HG02981 (cell line): ENCODE data around the gene ESR1.
"Not testable (repeated sequence)": the region's sequence is repeated elsewhere in the genome, so short reads cannot be mapped to it uniquely, and the experiment has no call there.

Experiments used
- ATAC-seq: cut with Tn5 transposase; IDR thresholded peaks from one replicate; pipeline ENCODE4 v1.9.1; 2021; ENCODE audit warnings: mild to moderate bottlenecking, moderate library complexity; ENCODE audit not compliant: unreplicated experiment

Gene ESR1

DNA sequence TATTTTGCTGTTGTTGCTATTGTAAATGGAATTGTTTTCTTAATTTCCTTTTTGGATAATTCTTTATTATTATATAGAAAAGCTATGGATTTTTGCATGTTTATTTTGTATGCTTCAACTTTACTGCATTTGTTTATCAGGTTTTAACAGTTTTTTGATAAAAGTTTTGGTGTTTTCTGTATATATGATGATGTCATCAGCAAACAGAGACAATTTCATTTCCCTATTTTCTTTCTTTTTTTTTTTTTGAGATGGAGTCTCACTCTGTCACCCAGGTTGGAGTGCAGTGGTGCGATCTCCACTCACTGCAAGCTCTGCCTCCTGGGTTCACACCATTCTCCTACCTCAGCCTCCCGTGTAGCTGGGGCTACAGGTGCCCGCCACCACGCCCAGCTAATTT is 156.9 kb downstream of the ESR1 start:
- not testable (repeated sequence) for ATAC-seq

- ATAC-seq: no peak
Measured at GRCh38 chr6:151974061-151974617, 166.7 kb downstream of the ESR1 start.

GRCh38 chr6:151975795-151976194 is 168.3 kb downstream of the ESR1 start:
- no peak for ATAC-seq

DNA sequence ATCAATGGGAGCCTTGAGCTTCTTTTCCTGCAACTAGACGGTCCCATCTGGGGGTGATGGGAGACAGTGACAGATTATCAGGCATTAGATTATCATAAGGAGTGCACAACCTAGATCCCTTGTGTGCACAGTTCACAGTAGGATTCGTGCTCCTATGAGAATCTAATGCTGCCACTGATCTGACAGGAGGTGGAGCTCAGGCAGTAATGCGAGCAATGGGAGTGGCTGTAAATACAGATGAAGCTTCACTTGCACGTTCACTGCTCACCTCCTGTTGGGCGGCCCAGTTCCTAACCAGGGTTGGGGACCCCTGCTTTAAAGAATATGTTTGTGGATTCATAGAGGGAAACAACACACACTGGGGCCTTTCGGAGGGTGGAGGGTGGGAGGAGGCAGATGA is 180.7 kb downstream of the ESR1 start:
- not testable (repeated sequence) for ATAC-seq

- ATAC-seq: no peak
Measured at GRCh38 chr6:151992091-151992490, 184.6 kb downstream of the ESR1 start.

- ATAC-seq: no peak
Measured at GRCh38 chr6:151993364-151993763, 185.9 kb downstream of the ESR1 start.

DNA sequence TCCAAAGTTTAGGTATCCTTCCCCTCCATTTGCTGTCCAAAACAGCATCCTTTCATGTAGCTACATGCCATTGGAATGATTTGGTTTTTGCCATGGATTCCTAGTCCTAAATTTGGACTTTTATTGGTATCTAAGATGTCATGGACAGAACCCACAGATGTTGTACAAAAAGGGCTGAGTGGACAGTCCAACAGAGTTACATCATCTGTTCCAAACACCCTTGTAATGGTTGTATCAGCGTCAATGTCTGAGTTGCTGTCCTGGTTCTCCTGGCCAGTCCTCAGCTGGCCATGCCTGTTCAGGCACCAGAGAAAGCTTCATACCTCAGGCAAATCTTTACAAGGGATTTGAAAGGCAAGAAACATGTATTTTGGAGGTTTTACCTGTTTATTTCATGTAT is 191.3 kb downstream of the ESR1 start:
- no peak for ATAC-seq

GRCh38 chr6:151999194-151999593 is 191.7 kb downstream of the ESR1 start:
- no peak for ATAC-seq

- no peak for ATAC-seq
Measured at GRCh38 chr6:152001408-152001807, 193.9 kb downstream of the ESR1 start.

DNA sequence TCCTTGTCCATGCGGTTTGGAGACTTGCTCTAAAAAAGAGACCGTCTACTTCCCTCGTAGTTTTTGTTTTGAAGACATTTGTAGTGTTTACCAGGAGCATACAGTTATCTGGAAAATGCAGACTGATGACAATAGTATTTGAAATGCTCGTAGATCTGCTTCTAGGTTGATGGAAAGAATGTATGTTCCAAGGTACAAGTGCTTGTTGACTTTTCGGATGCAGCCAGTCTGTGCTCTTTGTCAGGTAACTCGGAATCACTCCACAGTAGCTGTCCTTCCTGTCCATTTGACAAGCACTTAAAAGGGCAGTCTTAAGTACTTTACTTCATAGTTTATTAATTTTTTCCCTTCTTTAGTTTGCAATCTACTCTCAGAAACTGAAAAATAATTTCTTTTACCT is 194.8 kb downstream of the ESR1 start:
- no peak for ATAC-seq

GRCh38 chr6:152004036-152004566 is 196.6 kb downstream of the ESR1 start:
- ATAC-seq: no peak

- no peak for ATAC-seq
Measured at GRCh38 chr6:152004896-152005295, 197.4 kb downstream of the ESR1 start.

DNA sequence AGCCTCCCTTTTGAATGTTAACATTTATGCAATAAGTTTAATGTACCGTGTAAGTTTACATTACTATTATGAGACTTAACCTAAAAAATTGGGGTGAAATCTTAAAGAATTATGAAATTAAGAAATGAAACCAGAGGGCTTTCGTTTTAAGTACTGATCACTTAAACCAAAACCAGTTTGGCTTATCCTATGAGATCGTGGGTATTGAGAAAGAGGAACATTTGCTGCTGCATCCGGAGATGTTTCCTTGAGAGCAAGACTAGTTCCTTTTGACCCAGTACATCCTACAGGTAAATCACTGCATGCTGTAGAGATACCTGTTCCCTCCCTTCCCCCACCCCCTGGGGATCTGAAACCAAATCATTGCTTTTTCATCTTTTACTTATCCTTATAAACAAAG is 201.3 kb downstream of the ESR1 start:
- ATAC-seq: no peak

GRCh38 chr6:152012227-152012626 is 204.7 kb downstream of the ESR1 start:
- no peak for ATAC-seq

- no peak for ATAC-seq
Measured at GRCh38 chr6:152018876-152019275, 211.4 kb downstream of the ESR1 start.

GRCh38 chr6:152022303-152022702 is 214.8 kb downstream of the ESR1 start:
- ATAC-seq: no peak

DNA sequence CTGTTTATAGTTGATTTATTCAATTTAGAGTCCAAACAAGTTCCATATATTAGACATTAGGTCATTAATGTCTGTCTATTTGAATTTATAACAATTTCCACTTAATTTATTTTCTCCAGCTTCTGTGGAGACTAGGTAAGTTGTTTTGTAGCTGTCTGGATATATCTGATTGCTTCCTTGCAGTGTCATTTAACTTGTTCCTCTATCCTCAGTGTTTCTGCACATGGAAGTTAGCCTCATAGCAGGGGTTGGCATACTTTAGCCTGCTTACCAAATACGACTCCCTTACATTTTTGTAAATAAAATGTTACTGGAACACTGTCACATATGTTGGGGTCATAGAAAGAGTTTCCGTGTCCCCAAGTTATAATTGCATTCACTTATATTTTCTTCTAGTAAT is 216.1 kb downstream of the ESR1 start:
- no peak for ATAC-seq

DNA sequence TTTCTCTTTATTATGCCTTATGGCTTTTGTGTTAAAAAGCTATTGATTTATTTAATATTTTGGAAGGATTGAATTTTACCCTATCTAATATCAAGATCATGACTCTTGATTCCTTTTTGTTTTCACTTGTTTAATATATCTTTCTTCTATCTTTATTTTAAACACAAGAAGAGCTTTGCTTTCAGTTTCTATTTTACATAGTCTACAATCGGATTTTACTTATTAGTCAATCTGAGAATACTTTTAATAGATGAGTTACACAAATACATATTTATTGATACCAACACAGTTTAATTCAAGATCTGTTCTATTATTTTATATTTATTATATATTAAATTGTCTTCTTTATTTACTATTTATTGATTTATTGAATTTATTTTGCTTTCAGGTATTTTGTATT is 218.8 kb downstream of the ESR1 start:
- no peak for ATAC-seq

- ATAC-seq: not testable (repeated sequence)
Measured at GRCh38 chr6:152026744-152027143, 219.3 kb downstream of the ESR1 start.

GRCh38 chr6:152033765-152034164 is 226.3 kb downstream of the ESR1 start:
- not testable (repeated sequence) for ATAC-seq

GRCh38 chr6:152034631-152035030 is 227.1 kb downstream of the ESR1 start:
- ATAC-seq: no peak

- no peak for ATAC-seq
Measured at GRCh38 chr6:152046118-152046517, 238.6 kb downstream of the ESR1 start.

- ATAC-seq: no peak
Measured at GRCh38 chr6:152048921-152049320, 241.4 kb downstream of the ESR1 start.
